Measurements from ENCODE around the gene MBD3L1.

- TF ChIP-seq CTCF (conservative IDR thresholded peaks at IDR 0.05; ENCODE audit: low read length) (no peak), EZH2phosphoT487 (IDR thresholded peaks at IDR 0.05; ENCODE audit: borderline replicate concordance, low read depth, low read length) (no peak)
Observed at GRCh38 chr19:8884416-8884815, 52.2 kb downstream of the MBD3L1 start.
